OCI-LY3 (cell line): ENCODE measurements around the gene TXNDC12.

Experiments
- H2AFZ ChIP-seq: fragments of 200-600, 300-600 bp; shearing (Covaris generic); 2 replicates; pipeline ENCODE4 v1.6.0; 2014; ENCODE audit warnings: antibody characterized with exemption, low read depth, low read length
- H3K27ac ChIP-seq: fragments of 200-600, 300-600 bp; sonication (generic); 2 replicates; pipeline ENCODE4 v1.5.1; 2014; ENCODE audit warnings: mild to moderate bottlenecking, low read length, moderate library complexity, mixed read lengths
- H3K27me3 ChIP-seq: fragments of 200-600, 300-600 bp; sonication (generic); 2 replicates; pipeline ENCODE4 v1.6.1; 2014; ENCODE audit warnings: low read depth, low read length, mixed read lengths
- H3K36me3 ChIP-seq: fragments of 200-600, 300-600 bp; sonication (generic); replicated peaks from 2 replicates; pipeline ENCODE3; 2014; ENCODE audit warnings: low read depth, low read length, mixed read lengths
- H3K4me1 ChIP-seq: fragments of 300-600, 200-600 bp; sonication (generic); 2 replicates; pipeline ENCODE4 v1.6.1; 2014; ENCODE audit warnings: low read length, mixed read lengths
- H3K4me2 ChIP-seq: fragments of 200-600, 300-600 bp; sonication (generic); 2 replicates; pipeline ENCODE4 v1.6.1; 2014; ENCODE audit warnings: low read length, mixed read lengths
- H3K4me3 ChIP-seq: fragments of 300-600, 200-600 bp; sonication (generic); 2 replicates; pipeline ENCODE4 v1.5.1; 2014; ENCODE audit warnings: antibody characterized with exemption, mild to moderate bottlenecking, low read length, moderate library complexity
- H3K79me2 ChIP-seq: fragments of 300-600, 200-600 bp; shearing (Covaris generic); 2 replicates; pipeline ENCODE4 v1.6.1; 2014; ENCODE audit warnings: mild to moderate bottlenecking, low read length, mixed read lengths
- H3K9ac ChIP-seq: fragments of 300-600, 200-600 bp; shearing (Covaris generic); 2 replicates; pipeline ENCODE4 v1.6.0; 2014; ENCODE audit warnings: mild to moderate bottlenecking, low read length, moderate library complexity
- H3K9me3 ChIP-seq: fragments of 200-600, 300-600 bp; shearing (Covaris generic); 2 replicates; pipeline ENCODE4 v1.6.1; 2014; ENCODE audit warnings: low read length, mixed read lengths; ENCODE audit not compliant: insufficient read depth
- H4K20me1 ChIP-seq: fragments of 200-600, 300-600 bp; sonication (generic); 2 replicates; pipeline ENCODE4 v1.6.1; 2016; ENCODE audit warnings: low read length, mixed read lengths; ENCODE audit not compliant: insufficient read depth
- EZH2phosphoT487 ChIP-seq: fragments of 200-600 bp; shearing (Covaris generic); IDR thresholded peaks from 2 replicates; pipeline ENCODE4 v1.6.1; 2018; ENCODE audit warnings: antibody characterized with exemption, mixed run types, low read depth
- TF ChIP-seq, protein P1 (sequence below): fragments of 200-600, 300-600 bp; sonication (generic); IDR thresholded peaks from 2 replicates; pipeline ENCODE4 v1.5.1; 2014; ENCODE audit warnings: antibody characterized with exemption, low read length, low read depth

The TXNDC12 gene

DNA sequence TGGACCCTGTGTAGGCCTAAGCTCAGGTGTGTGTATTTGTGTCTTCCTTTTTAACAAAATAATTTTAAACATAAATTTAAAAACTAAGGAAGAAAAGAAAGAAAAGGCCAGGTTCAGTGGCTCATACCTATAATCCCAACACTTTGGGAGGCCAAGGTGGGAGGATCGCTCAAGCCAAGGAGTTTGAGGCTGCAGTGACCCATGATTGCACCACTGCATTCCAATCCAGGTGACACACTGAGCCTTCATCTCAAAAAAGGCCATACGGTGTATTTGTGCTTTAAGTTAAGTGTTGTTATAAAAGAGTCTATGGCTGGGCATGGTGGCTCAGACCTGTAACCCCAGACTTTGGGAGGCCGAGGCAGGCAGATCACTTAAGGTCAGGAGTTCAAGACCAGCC is 72.8 kb downstream of the TXNDC12 start:
- H2AFZ ChIP-seq: no peak overlapping the region
- H3K4me2 ChIP-seq: no peak overlapping the region
- no peaks in the 10 kb centered on the region for H3K9me3 ChIP-seq
- H3K4me3 ChIP-seq: no peak overlapping the region
- TF ChIP-seq EZH2phosphoT487: no peak
- H3K27me3 ChIP-seq: no peaks in the 10 kb centered on the region
- no peak overlapping the region for H3K27ac ChIP-seq
- H3K36me3 ChIP-seq: no peaks in the 10 kb centered on the region
- H4K20me1 ChIP-seq: no peaks in the 10 kb centered on the region
- peaks cover 7% of the 10 kb centered on the region for H3K4me1 ChIP-seq
- H3K79me2 ChIP-seq: no peaks in the 10 kb centered on the region
- no peak overlapping the region for H3K9ac ChIP-seq

- no peaks in the 10 kb centered on the region for H3K9me3 ChIP-seq
- H3K27ac ChIP-seq: no peak overlapping the region
- H3K9ac ChIP-seq: no peak overlapping the region
- TF ChIP-seq, protein P1, sequence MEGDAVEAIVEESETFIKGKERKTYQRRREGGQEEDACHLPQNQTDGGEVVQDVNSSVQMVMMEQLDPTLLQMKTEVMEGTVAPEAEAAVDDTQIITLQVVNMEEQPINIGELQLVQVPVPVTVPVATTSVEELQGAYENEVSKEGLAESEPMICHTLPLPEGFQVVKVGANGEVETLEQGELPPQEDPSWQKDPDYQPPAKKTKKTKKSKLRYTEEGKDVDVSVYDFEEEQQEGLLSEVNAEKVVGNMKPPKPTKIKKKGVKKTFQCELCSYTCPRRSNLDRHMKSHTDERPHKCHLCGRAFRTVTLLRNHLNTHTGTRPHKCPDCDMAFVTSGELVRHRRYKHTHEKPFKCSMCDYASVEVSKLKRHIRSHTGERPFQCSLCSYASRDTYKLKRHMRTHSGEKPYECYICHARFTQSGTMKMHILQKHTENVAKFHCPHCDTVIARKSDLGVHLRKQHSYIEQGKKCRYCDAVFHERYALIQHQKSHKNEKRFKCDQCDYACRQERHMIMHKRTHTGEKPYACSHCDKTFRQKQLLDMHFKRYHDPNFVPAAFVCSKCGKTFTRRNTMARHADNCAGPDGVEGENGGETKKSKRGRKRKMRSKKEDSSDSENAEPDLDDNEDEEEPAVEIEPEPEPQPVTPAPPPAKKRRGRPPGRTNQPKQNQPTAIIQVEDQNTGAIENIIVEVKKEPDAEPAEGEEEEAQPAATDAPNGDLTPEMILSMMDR: no peak
- no peak for TF ChIP-seq EZH2phosphoT487
- no peak overlapping the region for H3K4me3 ChIP-seq
- H3K36me3 ChIP-seq: no peaks in the 10 kb centered on the region
- no peak overlapping the region for H3K4me2 ChIP-seq
- H4K20me1 ChIP-seq: no peaks in the 10 kb centered on the region
- peaks cover 7% of the 10 kb centered on the region for H3K4me1 ChIP-seq
- no peaks in the 10 kb centered on the region for H3K27me3 ChIP-seq
- H3K79me2 ChIP-seq: no peaks in the 10 kb centered on the region
- no peak overlapping the region for H2AFZ ChIP-seq
Observed at GRCh38 chr1:51981555-51981954, 73.4 kb downstream of the TXNDC12 start.

GRCh38 chr1:51978099-51978498 is 76.9 kb downstream of the TXNDC12 start:
- H3K27ac ChIP-seq: no peak overlapping the region

GRCh38 chr1:51976846-51977602 is 78.0 kb downstream of the TXNDC12 start:
- Histone ChIP-seq H4K20me1 (no peaks in the 10 kb centered on the region), H3K4me3 (no peak overlapping the region), H3K4me2 (no peak overlapping the region), H3K27me3 (no peaks in the 10 kb centered on the region), H2AFZ (no peak overlapping the region), H3K4me1 (peaks cover 3% of the 10 kb centered on the region; the same call in 1 of the 2 replicates), H3K27ac (no peak overlapping the region), H3K79me2 (no peaks in the 10 kb centered on the region), H3K36me3 (no peaks in the 10 kb centered on the region), H3K9me3 (no peaks in the 10 kb centered on the region), H3K9ac (no peak overlapping the region)
- TF ChIP-seq, protein P1: no peak
- no peak for TF ChIP-seq EZH2phosphoT487

More at GRCh38 chr1:51978099-51978498, 76.9 kb downstream of the TXNDC12 start:
- no peak overlapping the region for H2AFZ ChIP-seq
- H3K79me2 ChIP-seq: no peaks in the 10 kb centered on the region
- no peaks in the 10 kb centered on the region for H3K27me3 ChIP-seq
- H4K20me1 ChIP-seq: no peaks in the 10 kb centered on the region
- H3K9me3 ChIP-seq: no peaks in the 10 kb centered on the region
- H3K4me2 ChIP-seq: no peak overlapping the region
- H3K4me3 ChIP-seq: no peak overlapping the region
- H3K9ac ChIP-seq: no peak overlapping the region
- TF ChIP-seq, protein P1: no peak
- no peak for TF ChIP-seq EZH2phosphoT487
- no peaks in the 10 kb centered on the region for H3K36me3 ChIP-seq
- peaks cover 3% of the 10 kb centered on the region; the same call in 1 of the 2 replicates for H3K4me1 ChIP-seq
